ENCODE results near the gene LEP.

DNA sequence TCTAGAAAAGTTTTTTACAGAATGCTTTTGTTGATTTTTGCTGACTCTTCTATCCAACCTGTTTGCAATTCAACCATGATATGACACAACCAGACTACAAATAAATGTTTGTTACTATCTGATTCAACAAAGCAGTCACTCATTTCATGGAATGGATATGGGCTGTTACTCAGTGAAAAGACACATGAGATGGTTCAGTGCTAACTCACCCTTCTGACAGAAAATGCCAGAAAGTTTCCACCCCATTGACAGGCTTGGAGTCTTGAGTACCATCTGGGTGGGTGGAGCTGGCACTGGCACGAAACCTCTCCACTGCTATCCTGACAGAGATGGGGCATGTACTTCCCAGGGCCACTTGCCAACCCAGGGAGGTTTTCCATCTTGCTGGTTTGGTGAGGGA, 63.1 kb downstream of the LEP start:
- TF ChIP-seq, protein P1, sequence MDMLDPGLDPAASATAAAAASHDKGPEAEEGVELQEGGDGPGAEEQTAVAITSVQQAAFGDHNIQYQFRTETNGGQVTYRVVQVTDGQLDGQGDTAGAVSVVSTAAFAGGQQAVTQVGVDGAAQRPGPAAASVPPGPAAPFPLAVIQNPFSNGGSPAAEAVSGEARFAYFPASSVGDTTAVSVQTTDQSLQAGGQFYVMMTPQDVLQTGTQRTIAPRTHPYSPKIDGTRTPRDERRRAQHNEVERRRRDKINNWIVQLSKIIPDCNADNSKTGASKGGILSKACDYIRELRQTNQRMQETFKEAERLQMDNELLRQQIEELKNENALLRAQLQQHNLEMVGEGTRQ (IDR thresholded peaks at IDR 0.05; ENCODE audit: low read length): no peak
- TF ChIP-seq, protein P2, sequence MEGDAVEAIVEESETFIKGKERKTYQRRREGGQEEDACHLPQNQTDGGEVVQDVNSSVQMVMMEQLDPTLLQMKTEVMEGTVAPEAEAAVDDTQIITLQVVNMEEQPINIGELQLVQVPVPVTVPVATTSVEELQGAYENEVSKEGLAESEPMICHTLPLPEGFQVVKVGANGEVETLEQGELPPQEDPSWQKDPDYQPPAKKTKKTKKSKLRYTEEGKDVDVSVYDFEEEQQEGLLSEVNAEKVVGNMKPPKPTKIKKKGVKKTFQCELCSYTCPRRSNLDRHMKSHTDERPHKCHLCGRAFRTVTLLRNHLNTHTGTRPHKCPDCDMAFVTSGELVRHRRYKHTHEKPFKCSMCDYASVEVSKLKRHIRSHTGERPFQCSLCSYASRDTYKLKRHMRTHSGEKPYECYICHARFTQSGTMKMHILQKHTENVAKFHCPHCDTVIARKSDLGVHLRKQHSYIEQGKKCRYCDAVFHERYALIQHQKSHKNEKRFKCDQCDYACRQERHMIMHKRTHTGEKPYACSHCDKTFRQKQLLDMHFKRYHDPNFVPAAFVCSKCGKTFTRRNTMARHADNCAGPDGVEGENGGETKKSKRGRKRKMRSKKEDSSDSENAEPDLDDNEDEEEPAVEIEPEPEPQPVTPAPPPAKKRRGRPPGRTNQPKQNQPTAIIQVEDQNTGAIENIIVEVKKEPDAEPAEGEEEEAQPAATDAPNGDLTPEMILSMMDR (IDR thresholded peaks at IDR 0.05; ENCODE audit: control extremely low read depth in 1 of 3, insufficient read depth in 1 of 3, low read depth in 1 of 3, low read length in 3 of 3): no peak
- TF ChIP-seq RFX5 (IDR thresholded peaks at IDR 0.05; ENCODE audit: borderline replicate concordance, low read depth, low read length) (no peak), HDAC6 (IDR thresholded peaks at IDR 0.05; ENCODE audit: low read depth, low read length) (no peak), EZH2 (IDR thresholded peaks at IDR 0.05; ENCODE audit: low read depth, low read length, severe bottlenecking) (no peak), POLR2A (IDR thresholded peaks at IDR 0.05; ENCODE audit: control extremely low read depth in 1 of 2, low read depth in 2 of 2, low read length in 2 of 2) (no peak), ZNF274 (IDR thresholded peaks at IDR 0.05; ENCODE audit: borderline replicate concordance, extremely low read depth, low read length) (no peak), BACH1 (IDR thresholded peaks at IDR 0.05; ENCODE audit: low read length) (no peak), RBBP5 (IDR thresholded peaks at IDR 0.05; ENCODE audit: borderline replicate concordance, low read depth, low read length) (no peak), KDM1A (IDR thresholded peaks at IDR 0.05; ENCODE audit: borderline replicate concordance, low read length) (no peak), CEBPB (IDR thresholded peaks at IDR 0.05; ENCODE audit: low read depth, low read length) (no peak), ASH2L (IDR thresholded peaks at IDR 0.05; ENCODE audit: low read length) (no peak), JUN (IDR thresholded peaks at IDR 0.05; ENCODE audit: low read depth, low read length) (no peak)
- TF ChIP-seq, protein P3, sequence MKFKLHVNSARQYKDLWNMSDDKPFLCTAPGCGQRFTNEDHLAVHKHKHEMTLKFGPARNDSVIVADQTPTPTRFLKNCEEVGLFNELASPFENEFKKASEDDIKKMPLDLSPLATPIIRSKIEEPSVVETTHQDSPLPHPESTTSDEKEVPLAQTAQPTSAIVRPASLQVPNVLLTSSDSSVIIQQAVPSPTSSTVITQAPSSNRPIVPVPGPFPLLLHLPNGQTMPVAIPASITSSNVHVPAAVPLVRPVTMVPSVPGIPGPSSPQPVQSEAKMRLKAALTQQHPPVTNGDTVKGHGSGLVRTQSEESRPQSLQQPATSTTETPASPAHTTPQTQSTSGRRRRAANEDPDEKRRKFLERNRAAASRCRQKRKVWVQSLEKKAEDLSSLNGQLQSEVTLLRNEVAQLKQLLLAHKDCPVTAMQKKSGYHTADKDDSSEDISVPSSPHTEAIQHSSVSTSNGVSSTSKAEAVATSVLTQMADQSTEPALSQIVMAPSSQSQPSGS (IDR thresholded peaks at IDR 0.05; ENCODE audit: low read length): no peak
